GM13977 (cell line): Measurements from ENCODE around the gene RILPL1.
"Not testable (repeated sequence)": the region's sequence is repeated elsewhere in the genome, so short reads cannot be mapped to it uniquely, and the experiment has no call there.

Experiments used
- DNase-seq: peaks from one replicate; pipeline ENCODE4 v3.0.0; 2012; ENCODE audit warnings: low spot score
- CTCF ChIP-seq: IDR thresholded peaks from 2 replicates; pipeline ENCODE4 v1.5.1; 2012; ENCODE audit warnings: mild to moderate bottlenecking, control low read depth; ENCODE audit not compliant: insufficient read depth; ENCODE audit errors: extremely low read depth, missing control alignments
- in situ Hi-C: fragments of 300-500 bp; cut with MboI; formaldehyde crosslinking; loops from one replicate; pipeline ENCODE4 v1.12.0; 2022; ENCODE audit warnings: low sequenced_read_pairs, low pct_unique_long_range_greater_than_20kb, mixed read lengths, inconsistent platforms; ENCODE audit not compliant: unreplicated experiment

RILPL1 gene

GRCh38 chr12:123543541-123543940, 10.0 kb upstream of the RILPL1 start:
- no peak for TF ChIP-seq CTCF
- in situ Hi-C loops = no loop called here
- DNase-seq = no peak

- TF ChIP-seq CTCF = no peak
- in situ Hi-C loops = no loop called here
- no peak for DNase-seq
These were observed 7.6 kb upstream of the RILPL1 start for GRCh38 chr12:123540899-123541662.

GRCh38 chr12:123535952-123536351, 2.4 kb upstream of the RILPL1 start:
- in situ Hi-C loops, DNase-seq: not testable (repeated sequence)

GRCh38 chr12:123532808-123533649, 490 bp downstream of the RILPL1 start:
- in situ Hi-C loops = no loop called here
- no peak for TF ChIP-seq CTCF
- no peak for DNase-seq

GRCh38 chr12:123532019-123532418, 1.5 kb downstream of the RILPL1 start:
- peak; percentile 40 for DNase-seq
- in situ Hi-C loops = no loop called here
- no peak for TF ChIP-seq CTCF

GRCh38 chr12:123531091-123531490, 2.4 kb downstream of the RILPL1 start:
- TF ChIP-seq CTCF = no peak
- in situ Hi-C loops = no loop called here
- no peak for DNase-seq

- in situ Hi-C loops = no loop called here
- DNase-seq = peak; percentile 5
- TF ChIP-seq CTCF = no peak
These were observed 2.9 kb downstream of the RILPL1 start for GRCh38 chr12:123530668-123531067.
